HepG2 (cell line): Measurements from ENCODE around the gene HES3. TPM values are rescaled to one million over a fixed set of nuclear protein-coding genes. Genes with fewer than 3 reads are reported as not detected.
A peak's percentile ranks its signal among the peaks of the same experiment; 100 is the strongest.

ENCODE experiments used
- ARID3A ChIP-seq: IDR thresholded peaks from 2 replicates; pipeline ENCODE4 v1.6.1; 2012; ENCODE audit warnings: low read depth, low read length, improper control_type of control experiment
- ATF7-NPFF ChIP-seq: sonication (generic); formaldehyde crosslinking; IDR thresholded peaks from 2 replicates; pipeline ENCODE4 v1.8.1; 2023; ENCODE audit warnings: mild to moderate bottlenecking, low read depth, missing genetic modification reagents, moderate library complexity
- BORCS8-MEF2B ChIP-seq: sonication (generic); formaldehyde crosslinking; IDR thresholded peaks from 2 replicates; pipeline ENCODE4 v1.8.0; 2022; ENCODE audit warnings: mild to moderate bottlenecking, missing genetic modification reagents
- CCDC6 ChIP-seq: sonication (generic); formaldehyde crosslinking; IDR thresholded peaks from 2 replicates; pipeline ENCODE4 v1.8.1; 2022; ENCODE audit warnings: mild to moderate bottlenecking, missing genetic modification reagents, moderate library complexity
- E2F1 ChIP-seq: sonication (generic); formaldehyde crosslinking; IDR thresholded peaks from 2 replicates; pipeline ENCODE4 v1.5.0; 2020; ENCODE audit warnings: missing genetic modification reagents
- IKZF4 ChIP-seq: sonication (generic); formaldehyde crosslinking; IDR thresholded peaks from 2 replicates; pipeline ENCODE4 v1.5.1; 2020; ENCODE audit warnings: borderline replicate concordance, mild to moderate bottlenecking, low read depth, missing genetic modification reagents; ENCODE audit errors: not compliant biosample characterization
- NFE2 ChIP-seq: sonication (generic); formaldehyde crosslinking; IDR thresholded peaks from 2 replicates; pipeline ENCODE4 v1.4.0; 2020; ENCODE audit warnings: missing genetic modification reagents
- POGK ChIP-seq: sonication (generic); formaldehyde crosslinking; conservative IDR thresholded peaks from 2 replicates; pipeline ENCODE4 v1.8.0; 2022; ENCODE audit warnings: mild to moderate bottlenecking, moderate library complexity, missing genetic modification reagents
- SALL1 ChIP-seq: sonication (generic); formaldehyde crosslinking; IDR thresholded peaks from 2 replicates; pipeline ENCODE4 v1.8.0; 2022; ENCODE audit warnings: mild to moderate bottlenecking, missing genetic modification reagents
- SALL2 ChIP-seq: sonication (generic); formaldehyde crosslinking; IDR thresholded peaks from 2 replicates; pipeline ENCODE4 v1.8.1; 2023; ENCODE audit warnings: mild to moderate bottlenecking, missing genetic modification reagents, inconsistent platforms
- ZHX2 ChIP-seq, 2 experiments: sonication (generic) in 1 of 2; formaldehyde crosslinking in 1 of 2; IDR thresholded peaks; 2 replicates each; pipeline versions ENCODE4 v1.6.1 to v1.9.0; 2014 to 2022; ENCODE audit warnings: antibody characterized with exemption in 1 of 2, borderline replicate concordance in 1 of 2, inconsistent platforms in 1 of 2, low read depth in 1 of 2, missing genetic modification reagents in 1 of 2
- ZIK1 ChIP-seq: sonication (generic); formaldehyde crosslinking; IDR thresholded peaks from 2 replicates; pipeline ENCODE4 v1.5.0; 2020; ENCODE audit warnings: mild to moderate bottlenecking, low read depth, missing genetic modification reagents, borderline replicate concordance
- ZNF160 ChIP-seq: sonication (generic); formaldehyde crosslinking; IDR thresholded peaks from 2 replicates; pipeline ENCODE4 v1.8.0; 2022; ENCODE audit warnings: mild to moderate bottlenecking, inconsistent platforms, missing genetic modification reagents
- ZNF552 ChIP-seq: sonication (generic); formaldehyde crosslinking; IDR thresholded peaks from 2 replicates; pipeline ENCODE4 v1.9.0; 2022; ENCODE audit warnings: missing genetic modification reagents, mild to moderate bottlenecking, borderline replicate concordance
- ZNF605 ChIP-seq: sonication (generic); formaldehyde crosslinking; IDR thresholded peaks from 2 replicates; pipeline ENCODE4 v1.8.0; 2022; ENCODE audit warnings: mild to moderate bottlenecking, missing genetic modification reagents
- ZNF607 ChIP-seq: sonication (generic); formaldehyde crosslinking; IDR thresholded peaks from 2 replicates; pipeline ENCODE4 v1.5.1; 2020; ENCODE audit warnings: missing genetic modification reagents, mild to moderate bottlenecking, borderline replicate concordance
- ZNF644 ChIP-seq: IDR thresholded peaks from 2 replicates; pipeline ENCODE4 v1.6.1; 2016; ENCODE audit warnings: low read depth
- ZNF672 ChIP-seq: sonication (generic); formaldehyde crosslinking; IDR thresholded peaks from 2 replicates; pipeline ENCODE4 v1.8.1; 2022; ENCODE audit warnings: missing genetic modification reagents
- polyA plus RNA-seq, 8 experiments: library from polyadenylated mRNA; depleted of rRNA in 3 of 8; stranded (reverse) in 7 of 8; unstranded in 1 of 8; fragments of >200 nt; fragmentation: Illumina TruSeq in 4 of 8; extraction: Trizol in 4 of 8; gene quantifications; 2 replicates each; pipeline versions ENCODE4 v1.2.1 to v1.2.3, GENCODE V29; 2011 to 2016; ENCODE audit warnings: low read depth in 4 of 8, missing spikeins in 1 of 8, mixed read lengths in 1 of 8; ENCODE audit not compliant: insufficient read depth in 1 of 8
- total RNA-seq, 5 experiments: library from RNA; depleted of rRNA; stranded (reverse); fragments of >200 nt; fragmentation: Illumina TruSeq; extraction: Trizol; gene quantifications; 2 replicates each; pipeline ENCODE4 v1.2.3, GENCODE V29; 2016; ENCODE audit warnings: low read depth in 1 of 5

HES3 gene
- total and polyA plus RNA-seq, 2 of the 13 experiments (the other 11 are each of a cell fraction or from before 2014, with no cell fraction given), result not detected

GRCh38 chr1:6239950-6240768 lies 3.8 kb upstream of the HES3 start (continued):
- TF ChIP-seq ZNF672 (CRISPR knock-in tag), result no peak
- TF ChIP-seq POGK (CRISPR knock-in tag), result 0 out of 2 replicates have a peak, but pooled peaks have one; percentile 22
- no peak for TF ChIP-seq ATF7-NPFF (CRISPR knock-in tag)
- peak; percentile 35; the same call in 1 of the 2 replicates for TF ChIP-seq ARID3A
- no peak for TF ChIP-seq E2F1 (CRISPR knock-in tag)
- no peak for TF ChIP-seq ZHX2 (IDR thresholded peaks at IDR 0.05; ENCODE audit: low read depth)
- no peak for TF ChIP-seq ZHX2 (CRISPR knock-in tag; IDR thresholded peaks at IDR 0.05; ENCODE audit: borderline replicate concordance)
- peak; percentile 56; the same call in 1 of the 2 replicates for TF ChIP-seq SALL1 (CRISPR knock-in tag)
- no peak for TF ChIP-seq NFE2 (CRISPR knock-in tag)
- no peak for TF ChIP-seq ZNF605 (CRISPR knock-in tag)
- TF ChIP-seq ZNF160 (CRISPR knock-in tag), result no peak
- no peak for TF ChIP-seq CCDC6
- TF ChIP-seq ZNF644 (CRISPR knock-in tag), result no peak
- TF ChIP-seq SALL2 (CRISPR knock-in tag), result no peak
- no peak for TF ChIP-seq ZNF552 (CRISPR knock-in tag)
- no peak for TF ChIP-seq ZNF607 (CRISPR knock-in tag)
- TF ChIP-seq IKZF4 (CRISPR knock-in tag), result no peak
- TF ChIP-seq BORCS8-MEF2B (CRISPR knock-in tag), result no peak
- TF ChIP-seq ZIK1 (CRISPR knock-in tag), result no peak
